Activated T-helper 1 cell treated with anti-CD3 and anti-CD28 coated beads, Interleukin-12 subunit alpha, Interleukin-12 subunit beta, Interleukin-2, Interleukin-4 antibody, amounts not matched to agents 30 ng/mL and 10 ng/mL and 1 ng/mL, durations not matched to agents 14 hours and 24 hours and 36 hours (primary cell): ENCODE data around the gene TAF5L. TPM values are rescaled to one million over a fixed set of nuclear protein-coding genes. Genes with fewer than 3 reads are reported as not detected.

Source experiments
- DNase-seq: peaks from one replicate; pipeline ENCODE4 v3.0.0; 2021; ENCODE audit warnings: low spot score
- H3K27ac Mint-ChIP-seq: one replicate; pipeline ENCODE4 v1.8.0; 2021; ENCODE audit warnings: mild to moderate bottlenecking, mixed read lengths
- H3K27me3 Mint-ChIP-seq: one replicate; pipeline ENCODE4 v1.8.0; 2022; ENCODE audit warnings: mild to moderate bottlenecking, moderate library complexity, mixed read lengths; ENCODE audit not compliant: insufficient read depth
- H3K36me3 Mint-ChIP-seq: one replicate; pipeline ENCODE4 v1.8.0; 2021; ENCODE audit warnings: low read depth, mixed read lengths
- H3K4me1 Mint-ChIP-seq: one replicate; pipeline ENCODE4 v1.8.0; 2021; ENCODE audit warnings: low read depth, mixed read lengths
- H3K4me3 Mint-ChIP-seq: one replicate; pipeline ENCODE4 v1.8.0; 2021; ENCODE audit warnings: mild to moderate bottlenecking, moderate library complexity, mixed read lengths
- H3K9me3 Mint-ChIP-seq: one replicate; pipeline ENCODE4 v1.8.0; 2021; ENCODE audit warnings: mixed read lengths
- intact Hi-C: fragments of 100-400 bp; cut with micrococcal nuclease; formaldehyde crosslinking; loops from one replicate; pipeline ENCODE4 v1.15.1; 2024
- total RNA-seq: library from RNA; stranded (reverse); gene quantifications from 2 replicates; pipeline ENCODE4 v1.2.3, GENCODE V29; 2022

TAF5L gene
- total RNA-seq = 35.8 and 37.9 TPM in 2 replicates

- peak within 1 kb of the TSS; percentile 95 for H3K27ac Mint-ChIP-seq
- DNase-seq = peak; percentile 87
- H3K4me1 Mint-ChIP-seq = peaks cover 59% of the 10 kb centered on the region
- H3K27me3 Mint-ChIP-seq = no peaks in the 10 kb centered on the region
- H3K9me3 Mint-ChIP-seq = no peaks in the 10 kb centered on the region
- peak within 1 kb of the TSS; percentile 97 for H3K4me3 Mint-ChIP-seq
- intact Hi-C loops = loop anchor here (1.0 to 10.0 kb wide), 14 partner anchors 67 to 1903 kb away; partner anchors contain the start of genes ARV1, C1orf198, COG2 and EXOC8
- peaks cover 34% of the 10 kb centered on the region for H3K36me3 Mint-ChIP-seq
Observed at GRCh38 chr1:229625915-229626831, at the start of gene TAF5L, which contains the start of gene URB2. Gene TAF5L, minus strand, starts transcription at chr1:229626122. Its CDS starts 11,640 bp downstream, at chr1:229614482. Gene URB2, plus strand, starts transcription at chr1:229626247. Its CDS starts 1,387 bp downstream, at chr1:229627634.

- no peaks in the 10 kb centered on the region for H3K36me3 Mint-ChIP-seq
- no peak overlapping the region for H3K4me3 Mint-ChIP-seq
- peaks cover 10% of the 10 kb centered on the region for H3K27me3 Mint-ChIP-seq
- H3K27ac Mint-ChIP-seq = no peak overlapping the region
- H3K9me3 Mint-ChIP-seq = no peaks in the 10 kb centered on the region
- no peak for DNase-seq
- H3K4me1 Mint-ChIP-seq = peaks cover 8% of the 10 kb centered on the region
- intact Hi-C loops = no loop called here
Observed at GRCh38 chr1:229675396-229675795, 49.5 kb upstream of the TAF5L start.

DNA sequence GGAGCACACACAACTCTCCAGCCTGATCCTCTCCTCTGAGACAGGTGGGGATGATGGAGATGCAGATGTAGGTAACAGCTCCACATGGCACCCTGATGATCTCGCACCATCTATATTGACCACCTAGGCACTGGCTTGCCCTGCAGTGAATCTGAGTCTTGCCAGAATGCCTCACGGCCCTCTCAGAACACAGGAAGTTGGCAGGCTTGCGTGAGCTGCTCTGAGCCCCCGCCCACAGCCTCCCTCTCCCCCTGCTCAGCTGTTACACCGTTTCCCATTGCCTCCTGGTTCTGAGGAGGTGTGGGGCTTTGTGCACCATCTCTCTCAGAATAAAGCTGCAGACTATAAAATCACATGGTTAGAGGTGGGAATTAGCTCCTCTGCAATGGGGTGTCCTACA, 48.1 kb upstream of the TAF5L start:
- intact Hi-C loops = no loop called here
- no peaks in the 10 kb centered on the region for H3K36me3 Mint-ChIP-seq
- no peak overlapping the region for H3K4me3 Mint-ChIP-seq
- H3K9me3 Mint-ChIP-seq = no peaks in the 10 kb centered on the region
- H3K27me3 Mint-ChIP-seq = peaks cover 10% of the 10 kb centered on the region
- no peak overlapping the region for H3K27ac Mint-ChIP-seq
- DNase-seq = no peak
- peaks cover 8% of the 10 kb centered on the region for H3K4me1 Mint-ChIP-seq

- intact Hi-C loops = no loop called here
- Mint-ChIP-seq H3K9me3 (no peaks in the 10 kb centered on the region), H3K4me3 (no peak overlapping the region), H3K27me3 (peaks cover 5% of the 10 kb centered on the region), H3K27ac (no peak overlapping the region), H3K36me3 (no peaks in the 10 kb centered on the region), H3K4me1 (peaks cover 8% of the 10 kb centered on the region)
- no peak for DNase-seq
Observed at GRCh38 chr1:229672246-229672645, 46.3 kb upstream of the TAF5L start.

GRCh38 chr1:229671310-229671709, 45.4 kb upstream of the TAF5L start:
- Mint-ChIP-seq H3K9me3 (no peaks in the 10 kb centered on the region), H3K4me1 (peaks cover 8% of the 10 kb centered on the region), H3K27me3 (peaks cover 5% of the 10 kb centered on the region), H3K4me3 (no peak overlapping the region), H3K36me3 (no peaks in the 10 kb centered on the region), H3K27ac (no peak overlapping the region)
- intact Hi-C loops = no loop called here
- no peak for DNase-seq

GRCh38 chr1:229669333-229669732, 43.4 kb upstream of the TAF5L start:
- DNase-seq = no peak
- no peaks in the 10 kb centered on the region for H3K9me3 Mint-ChIP-seq
- peaks cover 2% of the 10 kb centered on the region for H3K27me3 Mint-ChIP-seq
- no peak overlapping the region for H3K27ac Mint-ChIP-seq
- peaks cover 8% of the 10 kb centered on the region for H3K4me1 Mint-ChIP-seq
- intact Hi-C loops = no loop called here
- no peaks in the 10 kb centered on the region for H3K36me3 Mint-ChIP-seq
- H3K4me3 Mint-ChIP-seq = no peak overlapping the region

DNA sequence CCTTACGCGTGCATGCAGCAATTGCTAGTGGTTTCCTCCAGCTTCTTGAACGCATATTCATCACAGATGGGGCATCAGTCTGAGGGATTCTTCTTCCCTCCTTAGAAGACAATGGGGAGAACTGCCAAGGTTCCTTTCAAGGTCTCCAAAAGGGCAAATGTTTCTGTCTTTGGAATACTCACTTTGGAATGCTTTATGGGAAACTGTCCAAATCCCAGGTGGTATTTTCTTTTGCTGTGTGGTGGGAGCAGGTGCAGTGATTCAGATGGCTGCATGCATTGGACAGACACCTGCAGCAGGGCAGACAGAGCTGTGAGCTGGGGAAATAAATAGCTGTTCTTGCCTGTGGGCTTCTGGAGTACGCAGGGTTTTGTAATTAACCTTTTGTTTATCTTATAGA, 40.7 kb upstream of the TAF5L start:
- no peaks in the 10 kb centered on the region for H3K9me3 Mint-ChIP-seq
- intact Hi-C loops = no loop called here
- DNase-seq = no peak
- no peaks in the 10 kb centered on the region for H3K27me3 Mint-ChIP-seq
- H3K4me1 Mint-ChIP-seq = peaks cover under 1% of the 10 kb centered on the region
- H3K27ac Mint-ChIP-seq = no peak overlapping the region
- no peak overlapping the region for H3K4me3 Mint-ChIP-seq
- H3K36me3 Mint-ChIP-seq = peaks cover 9% of the 10 kb centered on the region

- intact Hi-C loops = loop anchor here (2.0 kb wide), 1 partner anchor 27 kb away; no protein-coding TSS in a partner anchor
- no peak for DNase-seq
- Mint-ChIP-seq H3K27me3 (no peaks in the 10 kb centered on the region), H3K9me3 (no peaks in the 10 kb centered on the region), H3K4me1 (peaks cover 6% of the 10 kb centered on the region), H3K4me3 (no peak overlapping the region), H3K27ac (no peak overlapping the region), H3K36me3 (peaks cover 15% of the 10 kb centered on the region)
Observed at GRCh38 chr1:229665912-229666558, 40.1 kb upstream of the TAF5L start.

GRCh38 chr1:229664133-229664689, 38.3 kb upstream of the TAF5L start:
- Mint-ChIP-seq H3K36me3 (peaks cover 20% of the 10 kb centered on the region), H3K9me3 (no peaks in the 10 kb centered on the region), H3K4me1 (peaks cover 6% of the 10 kb centered on the region), H3K4me3 (no peak overlapping the region), H3K27me3 (no peaks in the 10 kb centered on the region), H3K27ac (no peak overlapping the region)
- peak; percentile 29 for DNase-seq
- intact Hi-C loops = loop anchor here (1.0 to 5.0 kb wide), 8 partner anchors 29 to 608 kb away; no protein-coding TSS in a partner anchor

- intact Hi-C loops = loop anchor here (1.0 to 5.0 kb wide), 7 partner anchors 195 to 648 kb away; no protein-coding TSS in a partner anchor
- DNase-seq = no peak
- Mint-ChIP-seq H3K36me3 (peaks cover 36% of the 10 kb centered on the region), H3K27me3 (no peaks in the 10 kb centered on the region), H3K4me1 (peaks cover 21% of the 10 kb centered on the region), H3K4me3 (no peak overlapping the region), H3K9me3 (no peaks in the 10 kb centered on the region), H3K27ac (no peak overlapping the region)
Observed at GRCh38 chr1:229661897-229662296, 36.0 kb upstream of the TAF5L start.

DNA sequence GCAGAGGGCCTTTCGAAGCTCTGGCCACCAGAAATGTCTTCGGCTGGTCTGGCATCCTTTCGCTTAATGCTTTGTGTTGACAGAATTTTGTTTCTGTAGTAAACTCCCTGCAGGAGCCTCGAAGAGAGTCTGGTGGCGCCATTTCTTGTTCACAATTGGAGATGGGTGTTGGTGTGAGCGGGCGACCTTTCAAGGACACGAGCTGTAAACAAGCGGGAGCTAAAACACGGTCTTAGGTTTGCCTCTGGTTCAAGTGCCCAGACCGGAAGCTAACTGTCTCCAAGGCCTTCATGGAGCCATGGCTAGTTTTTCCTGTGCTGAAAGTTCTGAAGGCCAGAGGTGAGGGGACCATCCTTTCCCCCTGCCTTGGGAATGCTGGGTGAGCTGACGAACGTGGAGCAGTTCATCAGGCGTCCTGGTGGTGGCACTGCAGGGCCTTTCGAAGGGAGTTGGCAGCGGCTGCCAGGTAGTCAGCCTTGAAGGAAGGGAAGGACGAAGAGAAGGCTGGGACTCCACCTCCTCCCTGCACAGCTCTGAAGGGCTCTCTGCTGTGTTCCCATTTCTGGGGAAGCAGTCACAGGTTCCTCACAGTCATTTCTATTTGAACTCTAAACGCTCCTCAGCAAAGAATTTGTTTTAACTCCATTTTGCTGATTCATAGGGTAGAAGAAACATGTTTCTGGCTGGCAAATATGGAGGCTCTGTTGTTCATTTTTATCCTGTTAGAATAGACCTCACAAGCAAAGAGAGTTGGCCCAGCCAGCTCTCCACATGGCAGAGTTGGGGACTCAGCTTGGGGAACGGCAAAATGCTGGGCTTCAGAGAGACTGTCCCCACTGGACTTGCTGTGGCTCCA, 35.3 kb upstream of the TAF5L start:
- H3K27me3 Mint-ChIP-seq = no peaks in the 10 kb centered on the region
- no peaks in the 10 kb centered on the region for H3K9me3 Mint-ChIP-seq
- no peak overlapping the region for H3K27ac Mint-ChIP-seq
- H3K4me3 Mint-ChIP-seq = no peak overlapping the region
- DNase-seq = peak; percentile 49
- intact Hi-C loops = loop anchor here (1.0 to 5.0 kb wide), 7 partner anchors 196 to 649 kb away; no protein-coding TSS in a partner anchor
- H3K4me1 Mint-ChIP-seq = peaks cover 21% of the 10 kb centered on the region
- peaks cover 36% of the 10 kb centered on the region for H3K36me3 Mint-ChIP-seq
